Measurements from ENCODE around the gene ALKBH3.

DNA sequence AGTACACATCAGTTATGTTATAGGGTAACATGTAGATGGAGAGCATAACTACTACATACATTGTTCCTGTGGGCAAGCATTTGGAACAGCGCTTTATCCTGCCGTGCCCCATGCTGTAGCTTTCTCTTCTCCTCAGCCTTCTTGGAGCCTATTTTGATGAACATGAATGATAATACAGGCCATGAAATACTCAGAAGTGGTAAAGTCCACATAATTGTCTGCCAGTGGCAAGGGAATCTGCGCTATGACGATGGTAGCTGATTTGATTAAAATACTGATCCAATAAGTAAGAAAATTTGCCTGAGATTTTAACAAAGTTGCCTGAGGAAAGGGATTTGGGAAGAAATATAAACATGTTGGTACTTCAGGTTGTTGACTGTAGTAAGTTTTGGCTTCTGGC is 23.3 kb downstream of the ALKBH3 start:
- TF ChIP-seq CHD2 (IDR thresholded peaks at IDR 0.05; ENCODE audit: low read length, partially characterized antibody): no peak
- TF ChIP-seq, protein P1, sequence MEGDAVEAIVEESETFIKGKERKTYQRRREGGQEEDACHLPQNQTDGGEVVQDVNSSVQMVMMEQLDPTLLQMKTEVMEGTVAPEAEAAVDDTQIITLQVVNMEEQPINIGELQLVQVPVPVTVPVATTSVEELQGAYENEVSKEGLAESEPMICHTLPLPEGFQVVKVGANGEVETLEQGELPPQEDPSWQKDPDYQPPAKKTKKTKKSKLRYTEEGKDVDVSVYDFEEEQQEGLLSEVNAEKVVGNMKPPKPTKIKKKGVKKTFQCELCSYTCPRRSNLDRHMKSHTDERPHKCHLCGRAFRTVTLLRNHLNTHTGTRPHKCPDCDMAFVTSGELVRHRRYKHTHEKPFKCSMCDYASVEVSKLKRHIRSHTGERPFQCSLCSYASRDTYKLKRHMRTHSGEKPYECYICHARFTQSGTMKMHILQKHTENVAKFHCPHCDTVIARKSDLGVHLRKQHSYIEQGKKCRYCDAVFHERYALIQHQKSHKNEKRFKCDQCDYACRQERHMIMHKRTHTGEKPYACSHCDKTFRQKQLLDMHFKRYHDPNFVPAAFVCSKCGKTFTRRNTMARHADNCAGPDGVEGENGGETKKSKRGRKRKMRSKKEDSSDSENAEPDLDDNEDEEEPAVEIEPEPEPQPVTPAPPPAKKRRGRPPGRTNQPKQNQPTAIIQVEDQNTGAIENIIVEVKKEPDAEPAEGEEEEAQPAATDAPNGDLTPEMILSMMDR (IDR thresholded peaks at IDR 0.05): no peak
- TF ChIP-seq MAX (IDR thresholded peaks at IDR 0.05): no peak
- TF ChIP-seq POLR2A (IDR thresholded peaks at IDR 0.05; ENCODE audit: low read length): no peak
- TF ChIP-seq EHMT2 (IDR thresholded peaks at IDR 0.05; ENCODE audit: low read depth): no peak
- TF ChIP-seq NPAS2 (CRISPR knock-in tag; IDR thresholded peaks at IDR 0.05; ENCODE audit: borderline replicate concordance): no peak
- TF ChIP-seq FOXS1 (CRISPR knock-in tag; IDR thresholded peaks at IDR 0.05): no peak
- TF ChIP-seq ESRRA (IDR thresholded peaks at IDR 0.05; ENCODE audit: borderline replicate concordance, low read length): no peak
- TF ChIP-seq MAZ (IDR thresholded peaks at IDR 0.05; ENCODE audit: borderline replicate concordance, low read depth, low read length): no peak

Data from A549 (cell line).